Activated naive CD8-positive, alpha-beta T cell treated with anti-CD3 and anti-CD28 coated beads for 36 hours (primary cell): ENCODE measurements around the gene TAF15. TPM values are rescaled to one million over a fixed set of nuclear protein-coding genes. Genes with fewer than 3 reads are reported as not detected.

ENCODE experiments used
- DNase-seq: peaks from one replicate; pipeline ENCODE4 v3.0.0; 2021
- H3K27ac Mint-ChIP-seq: one replicate; pipeline ENCODE4 v1.8.0; 2022; ENCODE audit warnings: mild to moderate bottlenecking, moderate library complexity, mixed read lengths
- H3K27me3 Mint-ChIP-seq: one replicate; pipeline ENCODE4 v1.8.0; 2022; ENCODE audit warnings: mild to moderate bottlenecking, mixed read lengths
- H3K36me3 Mint-ChIP-seq: one replicate; pipeline ENCODE4 v1.8.0; 2021; ENCODE audit warnings: mild to moderate bottlenecking, mixed read lengths
- H3K4me1 Mint-ChIP-seq: one replicate; pipeline ENCODE4 v1.8.0; 2021; ENCODE audit warnings: mixed read lengths
- H3K4me3 Mint-ChIP-seq: one replicate; pipeline ENCODE4 v1.8.0; 2022; ENCODE audit warnings: mild to moderate bottlenecking, moderate library complexity, mixed read lengths
- H3K9me3 Mint-ChIP-seq: one replicate; pipeline ENCODE4 v1.8.0; 2022; ENCODE audit warnings: mixed read lengths
- total RNA-seq, 2 experiments: library from RNA; stranded (reverse); gene quantifications; one replicate each; pipeline ENCODE4 v1.2.3, GENCODE V29; 2021

TAF15 gene
- total RNA-seq, 2 experiments from 2014 or later, result 306 to 317 TPM

DNA sequence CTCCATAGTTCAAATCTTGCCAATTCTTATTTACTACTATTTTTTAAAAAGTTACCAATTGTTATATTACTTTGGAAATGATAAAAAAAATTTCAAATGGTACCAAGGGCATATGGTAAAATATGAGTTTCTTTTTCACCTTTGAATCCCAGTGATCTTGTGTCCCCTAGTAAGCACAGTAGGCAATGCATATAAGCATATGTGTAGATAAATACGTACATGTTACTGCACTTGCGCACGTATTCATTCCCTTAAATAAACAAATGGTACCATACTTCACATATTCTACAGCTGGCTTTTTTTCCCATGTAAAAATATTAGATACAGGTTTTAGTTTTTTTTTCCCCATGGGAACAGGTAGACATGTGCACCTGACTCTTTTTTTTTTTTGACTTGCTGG is 31.8 kb downstream of the TAF15 start:
- Mint-ChIP-seq H3K36me3 (peaks cover 45% of the 10 kb centered on the region), H3K4me1 (no peaks in the 10 kb centered on the region)
- no peak for DNase-seq

GRCh38 chr17:35841505-35841904 is 32.2 kb downstream of the TAF15 start:
- H3K4me3 Mint-ChIP-seq, result no peak overlapping the region
- DNase-seq, result no peak
- H3K27me3 Mint-ChIP-seq, result no peaks in the 10 kb centered on the region
- H3K9me3 Mint-ChIP-seq, result no peaks in the 10 kb centered on the region
- peaks cover 3% of the 10 kb centered on the region for H3K4me1 Mint-ChIP-seq
- H3K27ac Mint-ChIP-seq, result no peak overlapping the region
- peaks cover 41% of the 10 kb centered on the region for H3K36me3 Mint-ChIP-seq

More for the DNA sequence above, 31.8 kb downstream of the TAF15 start:
- Mint-ChIP-seq H3K9me3 (no peaks in the 10 kb centered on the region), H3K27ac (no peak overlapping the region), H3K27me3 (no peaks in the 10 kb centered on the region), H3K4me3 (no peak overlapping the region)

GRCh38 chr17:35842239-35842638 is 33.0 kb downstream of the TAF15 start:
- Mint-ChIP-seq H3K36me3 (peaks cover 35% of the 10 kb centered on the region), H3K4me1 (peaks cover 3% of the 10 kb centered on the region), H3K27ac (no peak overlapping the region), H3K27me3 (no peaks in the 10 kb centered on the region), H3K9me3 (no peaks in the 10 kb centered on the region), H3K4me3 (no peak overlapping the region)
- no peak for DNase-seq

- DNase-seq, result no peak
- Mint-ChIP-seq H3K36me3 (peaks cover 33% of the 10 kb centered on the region), H3K27ac (no peak overlapping the region), H3K4me3 (no peak overlapping the region), H3K4me1 (peaks cover 3% of the 10 kb centered on the region), H3K27me3 (no peaks in the 10 kb centered on the region), H3K9me3 (no peaks in the 10 kb centered on the region)
Measured at GRCh38 chr17:35843698-35844097, 34.4 kb downstream of the TAF15 start.

DNA sequence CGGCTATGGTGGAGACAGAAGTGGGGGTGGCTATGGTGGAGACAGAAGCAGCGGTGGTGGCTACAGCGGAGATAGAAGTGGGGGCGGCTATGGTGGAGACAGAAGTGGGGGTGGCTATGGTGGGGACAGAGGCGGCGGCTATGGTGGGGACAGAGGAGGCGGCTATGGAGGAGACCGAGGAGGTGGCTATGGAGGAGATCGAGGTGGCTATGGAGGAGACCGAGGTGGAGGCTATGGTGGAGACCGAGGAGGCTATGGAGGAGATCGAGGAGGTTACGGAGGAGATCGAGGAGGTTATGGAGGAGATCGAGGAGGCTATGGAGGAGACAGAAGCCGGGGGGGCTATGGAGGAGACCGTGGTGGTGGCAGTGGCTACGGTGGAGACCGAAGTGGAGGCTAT is 35.3 kb downstream of the TAF15 start:
- H3K9me3 Mint-ChIP-seq, result no peaks in the 10 kb centered on the region
- H3K4me3 Mint-ChIP-seq, result no peak overlapping the region
- H3K4me1 Mint-ChIP-seq, result peaks cover 3% of the 10 kb centered on the region
- DNase-seq, result no peak
- H3K27ac Mint-ChIP-seq, result no peak overlapping the region
- H3K36me3 Mint-ChIP-seq, result peaks cover 32% of the 10 kb centered on the region
- H3K27me3 Mint-ChIP-seq, result no peaks in the 10 kb centered on the region

GRCh38 chr17:35846055-35846809 is 36.9 kb downstream of the TAF15 start:
- DNase-seq, result no peak
- Mint-ChIP-seq H3K4me3 (no peak overlapping the region), H3K36me3 (peaks cover 35% of the 10 kb centered on the region), H3K4me1 (peaks cover 3% of the 10 kb centered on the region), H3K9me3 (no peaks in the 10 kb centered on the region), H3K27me3 (no peaks in the 10 kb centered on the region), H3K27ac (peak overlapping the region; percentile 4)

GRCh38 chr17:35847006-35847405 is 37.7 kb downstream of the TAF15 start:
- H3K27ac Mint-ChIP-seq, result no peak overlapping the region
- no peaks in the 10 kb centered on the region for H3K9me3 Mint-ChIP-seq
- DNase-seq, result no peak
- H3K27me3 Mint-ChIP-seq, result no peaks in the 10 kb centered on the region
- peaks cover 3% of the 10 kb centered on the region for H3K4me1 Mint-ChIP-seq
- peaks cover 36% of the 10 kb centered on the region for H3K36me3 Mint-ChIP-seq
- H3K4me3 Mint-ChIP-seq, result no peak overlapping the region

DNA sequence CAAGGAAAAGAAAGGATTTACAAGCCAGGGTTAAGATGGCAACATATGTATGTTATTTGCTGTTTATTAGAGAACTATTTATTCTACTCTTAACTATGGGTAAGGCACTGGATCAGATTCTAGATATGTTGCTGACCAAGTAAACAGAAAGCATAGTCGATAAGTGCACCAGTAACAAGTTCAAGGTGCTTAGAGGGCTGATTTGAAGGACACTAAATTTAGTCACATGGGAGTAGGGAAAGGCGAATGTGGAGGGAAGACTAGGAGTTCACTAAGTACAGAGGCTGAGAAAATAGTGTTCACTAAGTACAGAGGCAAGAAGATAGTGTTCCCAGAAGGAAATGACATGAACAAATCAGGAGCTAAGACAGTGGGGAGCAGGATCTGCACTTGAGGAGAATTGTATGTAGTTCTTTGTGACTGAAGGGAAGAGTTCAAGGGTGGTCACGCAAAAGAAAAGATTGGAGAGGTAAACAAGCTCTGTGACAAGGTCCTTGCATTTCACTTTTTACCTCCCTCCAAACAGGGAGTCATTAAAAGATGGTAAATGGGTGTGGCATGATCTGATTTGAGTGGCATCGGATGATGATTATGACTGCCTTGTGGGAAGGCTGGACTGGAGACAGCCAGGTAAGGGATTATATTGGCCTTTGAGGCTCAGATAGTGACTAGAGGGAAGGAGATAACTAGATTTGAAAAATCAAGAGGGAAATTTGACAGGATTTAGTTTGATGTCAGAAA is 38.5 kb downstream of the TAF15 start:
- peak overlapping the region; percentile 4 for H3K27ac Mint-ChIP-seq
- DNase-seq, result no peak

DNA sequence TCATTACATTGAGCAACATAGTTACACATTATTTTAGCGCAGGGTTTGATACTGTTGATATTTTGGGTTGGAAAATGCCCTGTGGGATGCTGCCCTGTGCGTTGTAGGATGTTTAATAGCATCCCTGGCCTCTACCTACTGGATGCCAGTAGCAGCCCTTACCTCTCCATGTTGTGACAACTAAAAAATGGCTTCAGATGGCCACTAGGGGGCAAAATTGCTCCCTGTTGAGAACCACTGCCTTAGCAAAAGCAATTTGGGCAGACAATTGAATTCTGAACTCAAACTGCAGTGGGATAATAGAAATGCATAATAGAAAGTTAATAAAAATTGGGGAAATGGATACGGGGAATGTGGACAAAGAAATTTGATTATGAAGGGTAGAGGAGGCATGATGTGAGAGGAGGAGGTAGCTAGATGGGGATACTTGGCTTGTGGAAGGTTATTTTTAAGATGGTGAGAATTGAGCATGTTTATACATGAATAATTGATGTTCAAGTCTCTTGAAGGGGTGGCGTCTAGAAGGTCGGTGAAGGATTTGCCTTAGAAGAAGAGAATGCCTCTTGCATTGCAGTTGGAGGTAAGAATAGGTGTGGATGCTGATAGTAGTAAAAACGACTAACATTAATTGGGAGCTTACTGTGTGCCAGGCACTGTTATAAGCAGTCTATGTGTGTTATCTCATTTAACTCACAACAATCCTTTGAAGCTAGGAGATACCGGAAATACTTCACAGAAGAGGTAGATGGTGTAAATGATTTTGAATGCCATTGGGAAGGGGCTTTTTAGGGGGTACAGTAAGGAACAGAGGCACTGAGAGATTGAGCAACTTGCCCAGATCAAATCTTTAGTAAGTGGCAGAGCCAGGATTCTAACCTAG is 40.4 kb downstream of the TAF15 start:
- no peaks in the 10 kb centered on the region for H3K9me3 Mint-ChIP-seq
- H3K27ac Mint-ChIP-seq, result peak overlapping the region; percentile 3
- no peak overlapping the region for H3K4me3 Mint-ChIP-seq
- peaks cover 20% of the 10 kb centered on the region for H3K36me3 Mint-ChIP-seq
- H3K27me3 Mint-ChIP-seq, result no peaks in the 10 kb centered on the region
- peak; percentile 47 for DNase-seq
- peaks cover 3% of the 10 kb centered on the region for H3K4me1 Mint-ChIP-seq

More for the DNA sequence above, 38.5 kb downstream of the TAF15 start:
- Mint-ChIP-seq H3K4me3 (no peak overlapping the region), H3K9me3 (no peaks in the 10 kb centered on the region), H3K4me1 (peaks cover 3% of the 10 kb centered on the region), H3K27me3 (no peaks in the 10 kb centered on the region), H3K36me3 (peaks cover 32% of the 10 kb centered on the region)

- Mint-ChIP-seq H3K9me3 (no peaks in the 10 kb centered on the region), H3K36me3 (peaks cover 13% of the 10 kb centered on the region), H3K4me3 (no peak overlapping the region), H3K4me1 (no peaks in the 10 kb centered on the region), H3K27me3 (no peaks in the 10 kb centered on the region), H3K27ac (no peak overlapping the region)
- DNase-seq, result no peak
Measured at GRCh38 chr17:35855965-35856364, 46.7 kb downstream of the TAF15 start.

DNA sequence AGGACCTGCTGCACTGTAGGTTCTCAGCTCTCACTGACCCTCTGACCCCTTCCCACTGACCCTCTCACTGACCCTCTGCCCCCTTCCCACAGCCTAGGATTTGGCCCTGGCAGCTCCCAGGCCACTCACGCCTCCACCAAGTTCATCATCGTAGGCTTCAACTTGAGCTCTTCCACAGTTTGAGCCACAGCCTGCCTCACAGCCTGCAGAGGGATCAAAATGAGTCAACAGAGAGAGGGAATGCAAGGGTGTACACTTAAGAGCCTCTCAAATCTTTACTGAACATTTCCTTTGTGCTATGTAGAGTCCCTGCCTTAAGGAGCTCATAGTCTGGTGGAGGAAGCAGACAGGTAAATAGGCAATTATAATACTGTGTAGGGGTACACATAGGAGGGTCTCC is 47.3 kb downstream of the TAF15 start:
- H3K27ac Mint-ChIP-seq, result no peak overlapping the region
- H3K4me3 Mint-ChIP-seq, result no peak overlapping the region
- no peaks in the 10 kb centered on the region for H3K9me3 Mint-ChIP-seq
- no peaks in the 10 kb centered on the region for H3K4me1 Mint-ChIP-seq
- peaks cover 9% of the 10 kb centered on the region for H3K36me3 Mint-ChIP-seq
- no peak for DNase-seq
- no peaks in the 10 kb centered on the region for H3K27me3 Mint-ChIP-seq

- Mint-ChIP-seq H3K4me1 (peaks cover 17% of the 10 kb centered on the region), H3K27ac (no peak overlapping the region), H3K9me3 (no peaks in the 10 kb centered on the region), H3K4me3 (no peak overlapping the region), H3K27me3 (no peaks in the 10 kb centered on the region), H3K36me3 (peaks cover 3% of the 10 kb centered on the region)
- DNase-seq, result no peak
Measured at GRCh38 chr17:35864853-35865252, 55.6 kb downstream of the TAF15 start.

GRCh38 chr17:35865412-35866340 is 56.4 kb downstream of the TAF15 start:
- Mint-ChIP-seq H3K27ac (no peak overlapping the region), H3K4me1 (peaks cover 20% of the 10 kb centered on the region), H3K36me3 (peaks cover 3% of the 10 kb centered on the region), H3K4me3 (no peak overlapping the region), H3K9me3 (no peaks in the 10 kb centered on the region), H3K27me3 (no peaks in the 10 kb centered on the region)
- DNase-seq, result no peak

GRCh38 chr17:35866341-35866950 is 57.2 kb downstream of the TAF15 start:
- peaks cover 25% of the 10 kb centered on the region for H3K4me1 Mint-ChIP-seq

More at GRCh38 chr17:35866341-35866950, 57.2 kb downstream of the TAF15 start:
- no peak for DNase-seq
- Mint-ChIP-seq H3K27me3 (no peaks in the 10 kb centered on the region), H3K9me3 (no peaks in the 10 kb centered on the region), H3K36me3 (peaks cover 2% of the 10 kb centered on the region), H3K4me3 (no peak overlapping the region), H3K27ac (no peak overlapping the region)
